CD4-positive, alpha-beta T cell (primary cell): ENCODE measurements around the gene NRG4. TPM values are rescaled to one million over a fixed set of nuclear protein-coding genes. Genes with fewer than 3 reads are reported as not detected.

ENCODE experiments used
- ATAC-seq: fragments of 200-7000 bp; cut with Tn5 transposase; one replicate; pipeline ENCODE4 v1.10.0; 2022; ENCODE audit warnings: mild to moderate bottlenecking; ENCODE audit not compliant: poor library complexity
- CTCF ChIA-PET: fragments of 350-600 bp; sonication (Branson Sonifier 250); formaldehyde crosslinking; loops from one replicate; lab custom pipeline; 2021; ENCODE audit warnings: antibody characterized with exemption, inconsistent platforms; lab: Charles Lee
- POLR2A ChIA-PET: fragments of 350-600 bp; sonication (Branson Sonifier 250); formaldehyde crosslinking; loops from one replicate; lab custom pipeline; 2021; ENCODE audit warnings: antibody characterized with exemption, inconsistent platforms; lab: Charles Lee
- DNase-seq, 14 experiments: peaks; one replicate each; pipeline ENCODE4 v3.0.0-alpha.2; 2013 to 2020; ENCODE audit warnings: mixed read lengths in 2 of 14
- H3K27ac ChIP-seq, 2 donors: one replicate each; pipeline versions ENCODE4 v1.5.1 to v1.7.0; 2013; ENCODE audit warnings: low read length in 2 of 2, low read depth in 1 of 2, mild to moderate bottlenecking in 1 of 2
- H3K27me3 ChIP-seq, 2 experiments: 1 replicate in 1 of 2; 2 replicates in 1 of 2; pipeline versions ENCODE4 v1.6.1 to v1.7.0; 2013; ENCODE audit warnings: low read length in 2 of 2, control low read depth in 1 of 2, mild to moderate bottlenecking in 1 of 2, moderate library complexity in 1 of 2; ENCODE audit not compliant: insufficient read depth in 2 of 2, control insufficient read depth in 1 of 2
- H3K36me3 ChIP-seq: one replicate; pipeline ENCODE4 v1.6.1; 2013; ENCODE audit warnings: low read length, control low read depth; ENCODE audit not compliant: insufficient read depth
- H3K4me1 ChIP-seq: one replicate; pipeline ENCODE4 v1.6.1; 2013; ENCODE audit warnings: low read length, control low read depth; ENCODE audit not compliant: insufficient read depth
- H3K4me3 ChIP-seq: one replicate; pipeline ENCODE4 v1.5.1; 2013; ENCODE audit warnings: mild to moderate bottlenecking, low read length, moderate library complexity
- H3K9me3 ChIP-seq, 2 experiments: 1 replicate in 1 of 2; 2 replicates in 1 of 2; pipeline versions ENCODE4 v1.6.1 to v1.7.0; 2013; ENCODE audit warnings: low read length in 2 of 2, mild to moderate bottlenecking in 2 of 2, control low read depth in 1 of 2, moderate library complexity in 1 of 2; ENCODE audit not compliant: control insufficient read depth in 1 of 2, insufficient read depth in 1 of 2
- H3K27ac Mint-ChIP-seq: one replicate; pipeline ENCODE4 v1.8.0; 2020; ENCODE audit warnings: mixed read lengths
- H3K27me3 Mint-ChIP-seq: one replicate; pipeline ENCODE4 v1.8.0; 2021; ENCODE audit warnings: mixed read lengths
- H3K36me3 Mint-ChIP-seq: one replicate; pipeline ENCODE4 v1.8.0; 2021; ENCODE audit warnings: low read depth, mixed read lengths
- H3K4me1 Mint-ChIP-seq: one replicate; pipeline ENCODE4 v1.8.0; 2021; ENCODE audit warnings: low read depth, mixed read lengths
- H3K4me3 Mint-ChIP-seq: one replicate; pipeline ENCODE4 v1.8.0; 2020; ENCODE audit warnings: mild to moderate bottlenecking, mixed read lengths
- H3K9me3 Mint-ChIP-seq: one replicate; pipeline ENCODE4 v1.8.0; 2020; ENCODE audit warnings: mixed read lengths
- intact Hi-C, 2 experiments: fragments of 100-400 bp; cut with DNase I in 1 of 2; cut with micrococcal nuclease in 1 of 2; formaldehyde crosslinking; loops; one replicate each; pipeline versions ENCODE4 v1.15.1 to v1.9.0; 2023 to 2025; cut with DNase I, micrococcal nuclease
- total RNA-seq, 174 experiments: library from RNA in 2 of 174; stranded (reverse) in 2 of 174; gene quantifications; one replicate each; pipeline ENCODE4 v1.2.3 and lab custom pipeline; 2021 to 2026
- TF ChIP-seq, protein P1 (sequence below): fragments of 200-600 bp; IDR thresholded peaks from one replicate; pipeline ENCODE4 v1.8.0; 2022; ENCODE audit warnings: antibody characterized with exemption, mild to moderate bottlenecking

NRG4 gene
- total RNA-seq, 2 experiments from 2014 or later = not detected

DNA sequence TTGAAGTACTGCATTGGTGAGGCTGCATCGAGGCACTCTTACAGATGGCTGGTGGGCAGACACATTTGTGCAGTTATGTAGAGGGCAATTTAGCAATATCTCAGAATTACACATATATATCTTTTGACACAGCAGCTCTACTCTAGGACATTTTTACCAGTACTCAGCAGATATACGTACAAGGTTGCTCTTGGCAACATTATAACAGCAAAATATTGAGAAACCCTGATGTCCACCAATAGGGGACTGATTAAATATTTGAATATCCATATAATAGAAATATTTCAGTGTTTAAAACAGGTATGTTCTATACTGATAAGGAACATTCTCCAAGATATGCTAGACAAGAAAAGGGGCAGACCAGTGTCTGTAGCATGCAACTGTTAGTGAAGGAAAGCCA is 116.5 kb downstream of the NRG4 start:
- H3K9me3 Mint-ChIP-seq = no peaks in the 10 kb centered on the region
- Histone ChIP-seq H3K27ac (no peak overlapping the region), H3K36me3 (peaks cover 22% of the 10 kb centered on the region), H3K4me1 (no peaks in the 10 kb centered on the region), H3K4me3 (no peak overlapping the region), H3K9me3 (no peaks in the 10 kb centered on the region), H3K27me3 (no peaks in the 10 kb centered on the region)
- peaks cover under 1% of the 10 kb centered on the region for H3K4me1 Mint-ChIP-seq
- peaks cover 54% of the 10 kb centered on the region for H3K36me3 Mint-ChIP-seq
- ATAC-seq = no peak
- no peaks in the 10 kb centered on the region for H3K27me3 Mint-ChIP-seq
- POLR2A ChIA-PET = no interaction called here
- CTCF ChIA-PET = no interaction called here
- intact Hi-C loops = no loop called here
- DNase-seq = no peak
- H3K27ac Mint-ChIP-seq = no peak overlapping the region
- TF ChIP-seq, protein P1, sequence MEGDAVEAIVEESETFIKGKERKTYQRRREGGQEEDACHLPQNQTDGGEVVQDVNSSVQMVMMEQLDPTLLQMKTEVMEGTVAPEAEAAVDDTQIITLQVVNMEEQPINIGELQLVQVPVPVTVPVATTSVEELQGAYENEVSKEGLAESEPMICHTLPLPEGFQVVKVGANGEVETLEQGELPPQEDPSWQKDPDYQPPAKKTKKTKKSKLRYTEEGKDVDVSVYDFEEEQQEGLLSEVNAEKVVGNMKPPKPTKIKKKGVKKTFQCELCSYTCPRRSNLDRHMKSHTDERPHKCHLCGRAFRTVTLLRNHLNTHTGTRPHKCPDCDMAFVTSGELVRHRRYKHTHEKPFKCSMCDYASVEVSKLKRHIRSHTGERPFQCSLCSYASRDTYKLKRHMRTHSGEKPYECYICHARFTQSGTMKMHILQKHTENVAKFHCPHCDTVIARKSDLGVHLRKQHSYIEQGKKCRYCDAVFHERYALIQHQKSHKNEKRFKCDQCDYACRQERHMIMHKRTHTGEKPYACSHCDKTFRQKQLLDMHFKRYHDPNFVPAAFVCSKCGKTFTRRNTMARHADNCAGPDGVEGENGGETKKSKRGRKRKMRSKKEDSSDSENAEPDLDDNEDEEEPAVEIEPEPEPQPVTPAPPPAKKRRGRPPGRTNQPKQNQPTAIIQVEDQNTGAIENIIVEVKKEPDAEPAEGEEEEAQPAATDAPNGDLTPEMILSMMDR = no peak
- no peak overlapping the region for H3K4me3 Mint-ChIP-seq

DNA sequence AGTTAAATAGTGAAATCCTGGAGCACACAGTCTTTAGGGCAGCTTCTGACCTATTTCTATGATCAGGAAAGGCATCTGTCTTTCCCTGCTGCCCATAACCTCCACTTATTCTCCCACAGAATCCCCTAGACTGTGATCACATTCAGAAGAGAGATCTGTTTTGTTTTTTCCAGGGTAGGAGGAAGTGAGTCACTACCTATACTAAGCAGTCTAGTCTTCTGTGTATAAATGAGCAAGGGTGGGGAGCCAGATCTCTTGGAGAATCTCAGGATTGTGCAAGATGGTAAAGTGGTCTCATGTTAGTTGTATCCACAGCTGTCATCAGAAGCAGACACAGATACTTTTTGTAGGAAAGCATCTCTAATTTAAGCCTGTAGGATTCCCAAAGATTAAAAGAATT is 120.3 kb downstream of the NRG4 start:
- POLR2A ChIA-PET = no interaction called here
- Histone ChIP-seq H3K4me3 (no peak overlapping the region), H3K9me3 (no peaks in the 10 kb centered on the region), H3K27ac (no peak overlapping the region), H3K27me3 (no peaks in the 10 kb centered on the region), H3K36me3 (peaks cover 34% of the 10 kb centered on the region), H3K4me1 (no peaks in the 10 kb centered on the region)
- no peaks in the 10 kb centered on the region for H3K4me1 Mint-ChIP-seq
- H3K27me3 Mint-ChIP-seq = no peaks in the 10 kb centered on the region
- no peak overlapping the region for H3K27ac Mint-ChIP-seq
- no peak overlapping the region for H3K4me3 Mint-ChIP-seq
- H3K9me3 Mint-ChIP-seq = no peaks in the 10 kb centered on the region
- DNase-seq = no peak
- H3K36me3 Mint-ChIP-seq = peaks cover 81% of the 10 kb centered on the region
- CTCF ChIA-PET = interaction anchor here (0.6 to 1.0 kb wide), 2 partner anchors 56 to 90 kb away, joined by 3 to 4 read pairs; no protein-coding TSS in a partner anchor
- intact Hi-C loops = no loop called here
- no peak for ATAC-seq
- TF ChIP-seq, protein P1 = no peak

Other genes starting within 250 kb of the NRG4 start
- 10 to 100 TPM; 29.3 to 33.5 TPM for gene UBE2Q2, start 169.0 kb downstream of the NRG4 start, total RNA-seq
- gene FBXO22, start 108.5 kb downstream of the NRG4 start, total RNA-seq = 1 to 10 TPM; 5.4 to 7.4 TPM
- gene TMEM266, start 47.6 kb upstream of the NRG4 start, total RNA-seq = not detected